NCI-H1092 (cell line): ENCODE measurements around the gene COQ8B.

Experiments used
- DNase-seq: peaks from one replicate; lab custom pipeline; 2025; lab: John Stamatoyannopoulos, UW

The COQ8B gene

DNA sequence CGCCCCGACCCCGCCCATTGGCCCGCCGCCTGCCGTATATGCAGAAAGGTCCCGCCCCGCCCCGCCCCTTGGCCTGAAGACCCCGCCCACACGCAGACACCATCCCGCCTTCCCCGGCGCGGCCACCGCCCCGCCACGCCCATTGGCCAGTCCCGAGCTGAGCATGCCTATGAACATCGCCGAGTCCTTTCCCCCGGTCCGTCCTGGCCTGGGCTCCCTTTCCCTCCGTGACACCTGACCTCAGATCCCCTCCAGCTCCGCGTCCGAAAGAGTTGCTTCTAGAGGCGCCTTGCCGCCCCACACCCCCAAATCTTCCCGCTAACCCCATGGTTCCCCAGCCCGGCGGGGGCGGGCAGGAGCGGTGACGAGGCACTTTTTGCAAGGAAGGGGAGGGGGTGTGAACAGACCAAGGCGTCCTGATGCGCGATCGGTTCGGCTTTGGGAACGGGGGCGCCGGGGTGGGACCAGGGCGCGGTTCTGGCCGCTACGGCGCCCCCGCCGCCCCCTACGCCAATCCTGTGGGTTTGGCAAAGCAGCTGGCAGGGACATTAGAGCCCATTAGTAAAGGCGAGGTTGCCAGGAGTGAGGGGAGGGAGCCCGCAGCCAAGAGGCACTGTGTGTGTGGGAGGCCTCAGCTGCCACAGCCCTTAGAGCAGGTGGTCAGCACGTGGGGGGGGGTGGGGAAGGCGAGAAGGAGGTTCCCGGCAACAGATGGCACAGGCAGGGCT, 25.8 kb downstream of the COQ8B start:
- DNase-seq, result peak; percentile 78

DNA sequence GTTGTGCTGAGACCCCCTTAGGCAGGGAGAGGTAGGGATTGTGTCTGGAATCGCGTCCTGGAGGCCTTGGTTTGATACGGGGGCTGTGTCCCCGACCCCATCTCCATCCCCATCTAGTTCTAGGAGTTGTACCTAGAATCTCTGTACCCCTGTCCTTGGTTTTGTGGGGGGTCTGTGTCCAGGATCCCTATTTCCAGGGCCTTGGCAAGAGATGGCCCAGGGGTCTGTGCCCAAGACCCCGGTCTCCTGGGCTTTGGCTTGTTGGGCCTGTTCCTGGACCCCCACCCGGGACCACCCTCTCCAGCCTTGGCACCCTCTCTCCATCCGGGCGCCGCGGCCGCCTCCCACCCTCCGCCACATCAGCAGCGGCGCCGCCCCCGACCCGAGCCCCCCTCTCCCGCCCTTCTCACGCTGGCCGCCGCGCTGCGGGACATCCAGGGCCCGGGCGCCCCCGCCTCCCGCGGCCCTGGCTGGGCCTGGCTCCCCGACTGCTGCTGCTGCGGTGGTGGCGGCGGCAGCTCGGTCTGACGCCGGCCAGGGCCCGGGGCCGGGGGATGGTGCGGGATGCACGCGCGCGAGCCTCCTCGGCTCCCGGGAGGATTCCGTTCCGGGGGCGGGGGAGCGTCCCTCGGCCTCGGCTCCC, 26.5 kb downstream of the COQ8B start, which contains the start of gene NUMBL:
Gene NUMBL, minus strand, starts transcription at position 602 of the 643 bp plus-strand sequence. Its CDS starts 168 bp downstream, at position 434.
- no peak for DNase-seq

DNA sequence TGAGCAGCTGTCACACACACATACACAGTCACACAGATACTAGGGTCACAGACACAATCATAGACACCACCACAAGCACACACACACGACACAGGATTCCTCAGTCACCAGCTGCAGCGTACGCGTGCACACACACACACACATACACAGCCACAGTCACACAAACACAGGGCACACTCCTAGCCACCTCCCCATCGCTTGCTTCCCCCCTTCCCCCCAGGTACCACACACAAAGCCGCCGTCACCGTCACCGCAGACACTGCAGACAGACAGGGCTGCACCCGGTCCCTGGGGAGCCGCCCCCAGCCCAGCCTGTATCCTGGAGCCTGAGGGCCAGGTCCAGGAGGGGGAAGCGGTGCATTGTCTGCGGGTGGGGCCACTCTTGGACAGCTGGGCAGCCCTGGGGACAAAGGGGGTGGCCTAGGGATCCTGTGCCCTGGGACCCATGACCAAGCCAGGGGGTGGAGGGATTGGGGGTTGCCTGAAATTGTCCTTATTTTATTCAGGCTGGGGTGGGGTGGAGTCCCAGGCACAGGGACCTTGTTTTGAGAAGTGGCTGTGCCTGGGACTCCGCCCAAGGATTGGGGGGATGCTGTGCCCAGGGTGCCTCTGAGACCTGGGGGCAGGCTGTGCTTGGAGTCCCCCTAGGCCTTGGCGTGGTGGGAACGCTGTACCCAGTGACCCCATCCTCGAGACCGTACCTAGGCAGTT, 27.2 kb downstream of the COQ8B start:
- no peak for DNase-seq

DNA sequence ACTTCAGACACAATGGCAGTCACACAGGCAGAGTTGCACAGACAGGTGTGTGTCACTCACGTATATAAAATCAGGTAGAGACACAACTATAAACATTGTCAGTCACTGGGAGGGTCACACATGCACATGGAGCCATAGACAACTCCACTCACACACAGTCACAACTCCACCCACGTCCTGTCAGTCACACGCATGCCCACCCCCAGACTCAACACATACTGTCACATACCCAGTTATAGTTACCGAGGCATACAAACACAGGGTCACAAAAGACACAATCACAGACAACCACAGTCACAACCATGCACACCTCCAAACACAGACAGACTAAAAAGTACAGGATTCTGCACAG, 27.7 kb downstream of the COQ8B start:
- DNase-seq, result no peak

DNA sequence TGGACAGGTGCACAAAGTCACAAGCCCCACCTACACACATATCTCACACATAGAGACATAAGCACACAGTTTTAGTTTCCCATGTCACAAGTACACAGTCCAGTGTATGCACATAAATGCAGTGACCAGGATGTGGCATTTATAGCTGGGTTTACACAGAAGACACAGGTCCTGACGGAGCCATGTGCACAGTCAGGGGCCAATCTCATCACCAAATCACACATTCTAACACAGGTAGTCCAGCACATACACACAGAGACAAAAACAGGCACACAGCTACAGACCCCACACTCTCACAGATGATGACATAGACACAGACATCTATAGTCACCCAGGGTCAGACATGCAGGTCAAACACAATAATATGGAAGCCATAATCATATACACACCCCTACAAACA, 28.4 kb downstream of the COQ8B start:
- no peak for DNase-seq

DNA sequence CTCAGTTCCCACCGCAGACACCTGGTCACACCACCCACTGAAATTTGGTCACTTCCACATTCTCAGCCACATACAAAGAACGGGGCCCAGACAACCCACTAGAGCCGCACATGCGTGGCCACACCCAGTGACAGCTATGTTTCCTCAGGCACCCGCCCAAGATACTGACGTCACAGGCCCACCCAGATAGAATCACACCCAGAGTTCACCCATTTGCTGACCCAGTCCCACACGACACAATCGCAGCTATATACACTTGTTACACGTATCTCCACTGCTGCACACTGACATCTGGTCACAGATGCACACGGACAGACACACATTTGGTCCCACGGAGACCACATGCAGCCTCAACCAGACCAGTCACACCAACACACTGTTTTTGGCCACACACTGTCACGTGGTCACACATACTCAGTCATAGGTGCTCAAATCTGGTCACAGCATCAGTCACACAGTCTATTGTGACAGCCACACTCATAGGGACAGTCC, 29.1 kb downstream of the COQ8B start:
- no peak for DNase-seq

DNA sequence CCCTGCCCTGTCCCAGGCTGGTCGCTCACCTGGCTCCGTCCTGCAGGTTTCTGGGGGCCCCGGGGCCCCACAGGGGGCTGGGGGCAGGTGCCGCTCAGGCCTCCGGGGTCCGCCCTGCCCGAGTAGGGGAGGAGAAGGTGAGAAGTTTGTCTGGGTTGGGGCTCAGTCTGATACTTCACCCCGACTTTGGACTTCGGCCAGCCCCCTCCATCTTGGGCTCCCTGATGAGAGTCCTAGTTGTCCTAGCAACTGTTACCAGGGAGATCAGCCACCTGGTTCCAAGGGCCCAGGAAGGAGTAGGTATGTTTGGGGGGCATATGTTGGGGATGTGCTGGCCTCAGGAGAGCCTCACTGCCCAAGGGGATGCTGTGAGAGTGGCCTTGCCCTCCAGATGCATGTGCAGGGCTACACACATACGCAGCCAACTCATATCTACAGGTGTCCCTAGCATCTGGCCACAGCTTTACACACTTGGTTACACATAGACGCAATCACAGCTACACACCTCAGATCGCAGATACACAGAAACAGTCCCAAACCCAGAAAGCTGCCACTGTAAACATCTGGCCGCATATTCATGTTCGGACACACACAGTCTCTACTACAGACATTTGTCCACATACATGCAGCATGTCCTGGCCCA, 29.7 kb downstream of the COQ8B start:
- no peak for DNase-seq

DNA sequence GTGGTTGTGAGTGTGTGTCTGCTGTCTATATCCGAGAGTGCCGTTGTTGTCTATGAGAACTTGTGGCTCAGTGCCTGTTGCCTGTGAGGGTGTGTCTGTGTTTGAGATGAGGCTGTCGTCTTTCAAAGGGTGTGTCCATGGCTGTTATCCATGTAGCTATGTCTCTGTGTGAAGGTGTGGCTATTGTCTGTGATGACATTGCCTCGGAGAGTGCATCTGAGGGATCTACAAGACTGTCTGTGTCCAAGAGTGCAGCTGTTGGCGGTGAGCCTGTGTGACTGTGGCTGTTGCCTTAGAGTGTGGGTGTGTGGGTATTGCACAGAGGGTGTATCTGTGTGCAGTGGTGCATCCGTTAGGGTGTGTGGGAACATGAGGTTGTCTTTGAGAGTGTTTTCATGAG, 31.1 kb downstream of the COQ8B start:
- DNase-seq, result no peak

DNA sequence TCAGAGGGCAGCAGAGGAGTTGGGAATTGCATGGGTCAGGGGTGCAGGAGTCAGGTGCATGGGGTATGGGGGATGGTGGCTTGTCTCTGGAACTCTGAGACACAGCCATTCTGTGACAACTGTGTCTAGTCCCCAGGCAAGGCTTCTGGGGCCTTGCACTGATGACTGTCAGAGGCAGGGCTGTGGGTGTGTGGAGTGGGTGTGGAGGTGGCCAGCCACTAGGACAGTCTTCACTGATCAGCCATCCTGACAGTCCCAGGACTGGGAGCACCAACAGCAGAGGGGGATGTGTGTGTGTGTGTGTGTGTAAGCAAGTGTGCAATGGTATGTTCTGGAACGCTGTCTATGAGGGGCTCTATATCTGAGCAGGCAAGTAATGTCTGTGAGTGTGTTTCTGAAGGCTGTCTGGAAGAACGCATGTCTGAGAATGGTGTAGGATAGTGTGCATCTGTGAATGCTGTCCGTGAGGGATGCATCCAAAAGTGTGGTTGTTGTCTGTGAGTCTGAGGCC, 31.6 kb downstream of the COQ8B start:
- no peak for DNase-seq

DNA sequence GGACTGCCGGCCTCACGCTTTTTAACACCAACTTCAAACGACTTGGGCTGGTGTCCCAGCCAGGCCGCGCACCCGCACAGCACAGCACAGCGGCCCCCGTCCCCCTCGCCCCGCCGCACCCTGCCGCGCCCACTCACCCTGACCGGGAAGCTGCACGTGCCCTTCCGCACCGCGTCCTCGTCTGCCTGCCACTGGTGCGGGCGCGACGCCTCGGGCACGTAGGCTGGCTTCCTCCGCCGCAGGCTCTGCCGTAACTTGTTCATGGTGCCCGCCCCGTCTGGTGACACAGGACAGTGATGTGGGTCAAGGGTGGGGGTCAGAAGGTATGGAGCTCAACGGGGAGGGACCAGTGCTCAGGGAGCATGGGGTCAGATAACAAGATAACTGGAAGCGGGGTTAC, 32.4 kb downstream of the COQ8B start:
- no peak for DNase-seq

DNA sequence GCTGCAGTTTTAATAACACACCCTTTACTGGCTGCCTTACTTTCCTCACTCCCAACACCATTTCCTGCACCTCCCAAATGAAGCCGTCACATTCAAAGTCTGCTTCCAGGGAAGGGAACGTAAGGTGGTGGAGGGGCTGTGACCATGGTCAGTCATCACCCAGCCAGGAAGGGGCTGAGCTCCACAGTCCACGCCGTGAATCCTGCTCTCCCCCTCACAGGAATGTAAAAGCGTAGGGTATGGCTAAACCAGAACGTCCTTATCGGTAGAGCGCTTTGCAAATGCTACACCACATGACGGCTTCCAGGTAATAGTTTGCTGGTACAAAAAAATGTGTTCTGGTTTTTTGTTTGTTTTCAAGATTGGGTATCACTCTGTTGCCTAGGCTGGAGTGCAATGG, 33.2 kb downstream of the COQ8B start:
- DNase-seq, result no peak

DNA sequence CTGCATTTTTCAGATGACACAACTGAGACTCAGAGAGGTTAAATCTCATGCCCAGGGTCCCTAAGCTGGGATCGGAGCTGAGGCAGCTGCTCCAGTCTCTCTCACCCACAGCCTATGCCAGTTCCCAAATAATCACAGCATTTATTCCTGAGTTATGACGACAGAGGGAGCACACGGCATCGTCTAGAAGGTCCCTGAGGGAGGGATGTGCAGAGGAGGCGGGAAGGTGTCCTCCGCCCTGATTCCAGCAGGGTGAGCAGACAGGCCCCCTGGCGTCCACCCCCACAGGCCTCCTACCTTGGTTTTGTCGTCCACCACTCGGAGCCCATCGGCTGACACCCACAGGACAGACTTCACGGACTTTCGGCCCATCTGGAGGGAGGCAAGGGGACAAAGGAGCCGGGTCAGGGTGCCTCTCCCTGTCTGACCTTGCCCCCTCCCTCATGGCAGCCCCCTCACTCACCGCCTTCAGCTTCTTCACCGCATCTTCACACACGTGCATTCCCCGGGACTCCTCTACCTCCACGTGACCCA, 34.2 kb downstream of the COQ8B start:
- DNase-seq, result no peak

DNA sequence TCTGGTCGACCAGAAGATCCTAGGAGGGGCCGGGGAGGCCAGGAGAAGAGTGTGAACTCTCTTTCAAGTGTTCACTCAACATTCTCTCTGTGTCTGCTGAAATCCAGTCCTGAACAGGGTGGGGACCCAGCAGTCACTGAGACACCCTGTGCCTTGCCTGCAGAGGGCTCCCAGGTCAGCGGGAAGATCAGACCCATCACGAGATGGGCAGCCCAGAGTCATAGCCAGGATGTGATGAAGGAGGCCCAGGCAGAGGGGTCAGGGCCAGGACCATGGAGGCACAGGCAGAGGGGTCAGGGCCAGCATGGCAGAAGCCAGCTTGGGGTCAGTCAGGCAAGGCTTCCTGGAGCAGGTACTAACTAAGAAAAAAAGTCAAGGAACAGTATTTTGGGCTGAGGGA, 35.6 kb downstream of the COQ8B start:
- DNase-seq, result no peak

DNA sequence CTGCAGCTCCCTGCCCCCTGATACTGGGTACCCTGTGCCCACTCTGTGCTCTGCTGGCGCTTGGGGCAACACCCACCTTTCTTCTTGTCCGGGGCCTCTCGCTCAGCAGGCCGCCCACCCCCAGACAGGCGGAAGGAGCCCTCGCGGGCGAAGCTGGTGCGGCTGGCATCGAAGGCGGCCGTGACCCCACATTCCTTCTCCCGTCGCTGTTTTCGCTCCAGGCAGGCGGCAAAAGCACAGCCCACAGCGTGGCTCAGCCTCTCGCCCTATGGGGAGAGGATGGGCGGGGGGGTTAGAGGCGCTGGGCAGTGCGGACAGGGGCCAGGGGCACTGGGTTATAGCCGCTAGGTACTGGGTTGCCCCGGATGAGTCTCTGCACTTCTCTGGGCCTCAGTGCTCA, 39.5 kb downstream of the COQ8B start:
- no peak for DNase-seq

DNA sequence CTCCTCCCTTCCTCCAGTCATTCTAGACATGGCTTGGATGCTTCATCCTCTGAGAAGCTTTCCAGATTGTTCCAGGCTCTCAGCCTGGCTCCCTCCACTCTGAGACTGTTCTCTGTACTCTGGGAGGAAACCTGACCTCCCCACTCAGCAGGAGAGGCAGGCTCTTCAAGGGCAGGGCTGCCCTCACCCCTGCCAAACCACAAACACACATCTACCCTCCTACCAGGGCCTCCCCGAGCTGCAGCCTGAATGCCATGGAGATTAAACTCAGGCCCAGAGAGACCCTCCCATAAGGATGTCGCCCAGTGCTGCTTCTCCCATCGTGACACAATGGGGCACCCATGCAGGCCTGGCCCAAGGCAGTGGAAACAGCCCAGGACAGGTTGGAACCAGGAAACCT, 42.4 kb downstream of the COQ8B start:
- DNase-seq, result no peak

DNA sequence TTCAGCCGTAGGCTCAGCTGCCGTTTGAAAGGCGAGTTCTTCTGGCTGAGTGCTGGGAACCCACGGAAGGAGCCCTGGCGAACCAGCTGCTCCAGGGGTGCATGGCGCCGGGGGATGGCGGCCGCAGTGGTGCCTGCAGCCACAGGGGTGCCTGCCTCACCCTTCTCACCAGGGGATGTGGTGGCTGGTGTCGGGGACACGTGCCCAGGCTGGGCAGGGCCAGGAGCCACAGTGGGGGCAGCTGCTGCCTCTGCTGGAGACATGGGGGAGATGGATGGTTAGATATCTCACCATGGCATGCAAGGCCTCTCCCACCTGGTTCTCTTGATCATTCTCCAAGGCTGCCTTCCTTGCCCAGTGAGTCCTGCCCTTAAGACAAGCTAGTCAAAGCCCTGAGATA, 43.3 kb downstream of the COQ8B start:
- no peak for DNase-seq

DNA sequence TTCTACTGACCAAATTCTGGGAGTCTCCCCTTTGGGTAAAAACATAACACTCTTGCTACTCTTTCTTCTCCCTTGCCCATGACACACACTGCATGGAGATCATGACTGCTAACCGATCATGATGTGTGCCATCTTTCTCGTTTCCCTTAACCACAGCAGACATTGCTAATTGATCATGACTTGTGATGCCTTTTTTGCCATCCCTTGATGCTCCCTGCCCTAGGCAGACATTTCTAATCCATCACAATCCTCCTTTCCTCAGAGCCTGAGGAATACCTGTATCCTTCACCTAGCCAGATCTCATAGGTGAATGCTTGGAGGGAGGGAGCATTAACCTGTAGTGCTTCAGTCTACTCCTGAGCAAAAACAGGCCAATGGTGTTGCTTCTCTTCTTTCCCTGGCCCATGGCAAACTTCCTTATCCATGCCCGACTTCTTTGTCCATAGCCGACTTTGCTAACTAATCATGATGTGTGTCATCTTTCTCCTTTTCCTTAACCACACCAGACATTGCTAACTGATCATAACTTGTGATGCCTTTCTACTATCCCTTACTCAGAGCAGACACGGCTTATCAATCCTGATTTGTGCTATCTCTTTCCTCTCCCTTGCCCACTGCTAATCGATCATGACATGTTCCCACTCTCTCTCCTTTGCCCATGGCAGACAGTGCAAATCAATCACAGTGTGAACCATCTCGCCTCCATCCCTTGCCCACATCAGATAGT, 44.0 kb downstream of the COQ8B start:
- DNase-seq, result no peak

DNA sequence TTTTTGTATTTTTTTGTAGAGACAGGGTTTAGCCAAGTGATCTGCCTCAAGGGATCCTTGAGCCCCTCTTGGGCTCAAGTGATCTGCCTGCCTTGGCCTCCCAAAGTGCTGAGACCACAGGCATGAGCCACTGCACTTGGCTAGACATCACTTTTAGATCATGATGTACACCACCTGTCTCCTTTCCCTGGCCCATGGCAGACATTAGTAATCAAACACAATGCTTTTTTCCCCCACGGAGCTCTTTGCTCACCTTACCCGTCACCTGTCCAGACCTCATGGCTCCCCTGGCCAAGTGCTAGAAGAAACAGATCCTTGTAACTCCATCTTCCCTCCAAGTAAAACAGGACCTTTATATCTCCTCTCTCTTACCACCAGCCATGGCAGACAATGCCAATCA, 44.6 kb downstream of the COQ8B start:
- no peak for DNase-seq

DNA sequence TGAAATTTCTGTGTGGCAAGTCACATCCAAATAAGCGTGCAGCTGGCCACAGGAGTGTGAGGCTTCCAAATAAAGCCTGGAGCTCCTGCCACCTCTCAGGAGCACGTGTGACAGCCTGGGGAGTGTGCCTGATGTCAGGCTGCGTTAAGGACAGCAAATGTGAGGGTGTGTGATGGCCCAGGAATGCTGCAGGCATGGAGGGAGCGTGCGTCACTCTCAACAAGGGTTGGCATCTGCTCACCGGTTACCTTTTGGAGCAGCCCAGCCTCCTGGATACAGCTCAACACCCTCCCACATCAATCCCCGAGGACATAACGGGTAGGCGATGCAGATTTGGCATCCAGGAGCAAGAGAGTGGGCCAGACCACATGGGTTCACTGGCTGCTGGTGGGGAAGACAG, 45.3 kb downstream of the COQ8B start:
- no peak for DNase-seq

DNA sequence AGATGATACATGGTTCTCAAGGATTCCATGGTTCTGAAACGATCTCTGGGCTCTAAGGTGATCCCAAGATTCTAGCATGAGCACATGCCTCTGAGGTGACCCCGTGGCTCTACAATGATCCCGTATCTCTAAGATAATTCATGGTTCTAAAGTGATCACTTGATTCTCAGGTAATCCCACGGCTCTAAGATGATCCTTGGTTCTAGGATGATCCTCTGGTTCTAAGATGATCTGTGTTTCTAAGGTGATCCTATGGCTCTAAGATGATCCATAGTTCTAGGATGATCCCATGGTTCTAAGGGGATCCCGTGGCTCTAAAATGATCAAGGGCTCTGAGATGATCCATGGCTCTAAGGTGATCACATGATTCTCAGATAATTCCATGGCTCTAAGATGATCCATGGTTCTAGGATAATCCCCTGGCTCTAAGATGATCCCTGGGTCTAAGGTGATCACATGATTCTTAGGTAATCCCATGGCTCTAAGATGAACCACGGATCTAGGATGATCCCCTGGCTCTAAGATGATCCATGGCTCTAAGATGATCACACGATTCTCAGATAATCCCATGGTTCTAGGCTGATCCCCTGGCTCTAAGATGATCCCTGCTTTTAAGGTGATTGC, 47.6 kb downstream of the COQ8B start:
- DNase-seq, result no peak

DNA sequence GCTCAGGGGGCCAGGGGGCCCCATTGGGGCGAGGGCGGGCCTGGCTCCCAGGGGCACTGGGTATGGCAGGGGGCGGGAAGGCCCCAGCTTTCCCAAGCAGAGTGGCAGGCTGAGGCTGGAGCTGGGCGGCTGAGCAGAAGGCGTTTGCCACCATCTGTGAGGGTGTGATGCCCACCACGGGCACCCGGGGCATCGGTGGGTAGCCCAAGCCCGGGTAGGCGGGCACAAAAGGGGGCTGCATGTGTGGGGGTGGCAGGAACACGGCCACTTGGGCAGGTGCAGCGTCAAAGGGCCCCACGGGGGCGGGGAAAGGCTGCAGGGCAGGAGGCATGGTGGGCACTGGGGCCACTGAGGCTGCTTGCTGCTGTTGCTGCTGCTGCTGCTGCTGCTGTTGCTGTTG, 49.1 kb downstream of the COQ8B start:
- no peak for DNase-seq
